Suprapubic skin (tissue), 4 donors: ENCODE results near the gene HRCT1. TPM values are rescaled to one million over a fixed set of nuclear protein-coding genes. Genes with fewer than 3 reads are reported as not detected.
"Not testable (repeated sequence)": the region's sequence is repeated elsewhere in the genome, so short reads cannot be mapped to it uniquely, and the experiment has no call there.

Experiments
- DNase-seq, 2 donors: peaks; one replicate each; pipeline ENCODE4 v3.0.0-alpha.2; 2019; ENCODE audit warnings: low spot score in 2 of 2
- H3K27ac ChIP-seq: fragments of 200-600 bp; sonication (generic); one replicate; pipeline ENCODE4 v1.5.1; 2019
- H3K27me3 ChIP-seq: fragments of 200-600 bp; sonication (generic); one replicate; pipeline ENCODE4 v1.5.1; 2019
- H3K36me3 ChIP-seq: fragments of 200-600 bp; sonication (generic); one replicate; pipeline ENCODE4 v1.5.1; 2019
- H3K4me1 ChIP-seq: fragments of 200-600 bp; sonication (generic); one replicate; pipeline ENCODE4 v1.5.1; 2019
- H3K4me3 ChIP-seq: fragments of 200-600 bp; sonication (generic); one replicate; pipeline ENCODE4 v1.5.1; 2019; ENCODE audit warnings: mild to moderate bottlenecking
- H3K9me3 ChIP-seq: fragments of 200-600 bp; sonication (generic); one replicate; pipeline ENCODE4 v1.5.1; 2019
- EP300 ChIP-seq: sonication (generic); formaldehyde crosslinking; IDR thresholded peaks from one replicate; pipeline ENCODE4 v1.6.1; 2017; ENCODE audit warnings: antibody characterized with exemption
- POLR2A ChIP-seq, 2 donors: fragments of 450-650 bp; IDR thresholded peaks; one replicate each; pipeline ENCODE4 v1.6.1; 2017; ENCODE audit warnings: antibody characterized with exemption in 2 of 2, mild to moderate bottlenecking in 2 of 2, moderate library complexity in 2 of 2
- POLR2AphosphoS5 ChIP-seq, 3 donors: sonication (generic); formaldehyde crosslinking; IDR thresholded peaks; one replicate each; pipeline ENCODE4 v1.6.1; 2017; ENCODE audit warnings: antibody characterized with exemption in 3 of 3
- WGBS: methylation state at CpG from one replicate; pipeline ENCODE4 v1.1.5; 2018; 5-methylcytosine and 5-hydroxymethylcytosine counted together
- total RNA-seq, 4 donors: library from RNA; depleted of rRNA; stranded (reverse); fragments of >200 nt; gene quantifications; one replicate each; pipeline ENCODE4 v1.1.0, GENCODE V29; 2016
- TF ChIP-seq, protein P1 (sequence below), 2 donors: fragments of 200-600 bp in 1 of 2; fragments of 450-650 bp in 1 of 2; sonication (generic) in 1 of 2; IDR thresholded peaks; one replicate each; pipeline ENCODE4 v1.5.1; 2016 to 2019; ENCODE audit warnings: antibody characterized with exemption in 2 of 2, mild to moderate bottlenecking in 1 of 2, moderate library complexity in 1 of 2

HRCT1 gene
- total RNA-seq, 4 donors from 2014 or later, result 1.2 to 5.8 (median 2.9) TPM

DNA sequence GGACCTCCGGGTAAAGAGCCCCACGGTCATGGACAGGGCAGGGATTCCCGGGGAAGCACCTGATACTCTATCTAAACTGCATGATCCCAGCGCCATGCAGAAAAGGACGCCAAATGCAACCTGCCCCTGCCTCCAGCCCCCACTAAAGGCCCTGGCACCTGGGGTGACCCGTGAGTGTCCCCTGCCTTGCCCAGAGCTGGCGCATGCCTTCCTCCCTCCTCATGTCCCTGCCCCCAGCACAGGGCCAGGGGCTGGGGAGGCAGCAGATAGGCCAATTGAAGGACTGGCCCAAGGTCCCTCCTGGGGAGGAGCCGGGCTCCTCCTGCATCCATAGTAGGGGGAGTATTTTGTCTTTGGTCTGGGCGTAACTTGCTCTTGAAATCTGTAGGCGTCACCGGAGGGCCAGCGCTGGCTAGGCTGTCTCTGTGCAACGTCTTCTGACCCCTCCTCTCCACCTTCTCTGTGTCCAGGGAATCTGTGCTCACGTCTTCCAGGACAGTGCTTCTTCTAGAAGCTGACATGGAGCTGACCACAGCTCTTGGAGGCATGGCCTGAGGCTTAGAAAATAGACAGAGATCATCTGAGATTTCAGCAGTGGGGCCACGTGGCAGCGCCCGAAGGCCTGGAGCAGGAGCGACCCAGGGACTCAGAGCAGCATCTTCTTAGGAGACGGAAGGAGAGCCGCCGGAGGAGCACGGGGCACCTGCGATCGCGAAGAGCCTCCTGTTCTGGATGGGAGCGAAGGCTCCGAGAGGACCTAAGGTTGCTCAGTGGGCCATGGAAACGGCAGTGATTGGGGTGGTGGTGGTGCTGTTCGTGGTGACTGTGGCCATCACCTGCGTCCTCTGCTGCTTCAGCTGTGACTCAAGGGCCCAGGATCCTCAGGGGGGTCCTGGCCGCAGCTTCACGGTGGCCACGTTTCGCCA is 3.9 kb downstream of the HRCT1 start:
- H3K27ac ChIP-seq, result peak overlapping the region; percentile 96
- H3K4me3 ChIP-seq, result no peak overlapping the region
- DNase-seq, result no peak
- no peaks in the 10 kb centered on the region for H3K9me3 ChIP-seq
- H3K27me3 ChIP-seq, result no peaks in the 10 kb centered on the region
- 85% methylated on average over 31 of the region's 34 CpGs for WGBS
- H3K36me3 ChIP-seq, result no peaks in the 10 kb centered on the region
- TF ChIP-seq, protein P1, sequence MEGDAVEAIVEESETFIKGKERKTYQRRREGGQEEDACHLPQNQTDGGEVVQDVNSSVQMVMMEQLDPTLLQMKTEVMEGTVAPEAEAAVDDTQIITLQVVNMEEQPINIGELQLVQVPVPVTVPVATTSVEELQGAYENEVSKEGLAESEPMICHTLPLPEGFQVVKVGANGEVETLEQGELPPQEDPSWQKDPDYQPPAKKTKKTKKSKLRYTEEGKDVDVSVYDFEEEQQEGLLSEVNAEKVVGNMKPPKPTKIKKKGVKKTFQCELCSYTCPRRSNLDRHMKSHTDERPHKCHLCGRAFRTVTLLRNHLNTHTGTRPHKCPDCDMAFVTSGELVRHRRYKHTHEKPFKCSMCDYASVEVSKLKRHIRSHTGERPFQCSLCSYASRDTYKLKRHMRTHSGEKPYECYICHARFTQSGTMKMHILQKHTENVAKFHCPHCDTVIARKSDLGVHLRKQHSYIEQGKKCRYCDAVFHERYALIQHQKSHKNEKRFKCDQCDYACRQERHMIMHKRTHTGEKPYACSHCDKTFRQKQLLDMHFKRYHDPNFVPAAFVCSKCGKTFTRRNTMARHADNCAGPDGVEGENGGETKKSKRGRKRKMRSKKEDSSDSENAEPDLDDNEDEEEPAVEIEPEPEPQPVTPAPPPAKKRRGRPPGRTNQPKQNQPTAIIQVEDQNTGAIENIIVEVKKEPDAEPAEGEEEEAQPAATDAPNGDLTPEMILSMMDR (IDR thresholded peaks at IDR 0.05), result no peak
- no peak for TF ChIP-seq POLR2AphosphoS5 (IDR thresholded peaks at IDR 0.05)
- no peak for TF ChIP-seq EP300
- no peak for TF ChIP-seq POLR2A (IDR thresholded peaks at IDR 0.05)
- H3K4me1 ChIP-seq, result peaks cover 76% of the 10 kb centered on the region

DNA sequence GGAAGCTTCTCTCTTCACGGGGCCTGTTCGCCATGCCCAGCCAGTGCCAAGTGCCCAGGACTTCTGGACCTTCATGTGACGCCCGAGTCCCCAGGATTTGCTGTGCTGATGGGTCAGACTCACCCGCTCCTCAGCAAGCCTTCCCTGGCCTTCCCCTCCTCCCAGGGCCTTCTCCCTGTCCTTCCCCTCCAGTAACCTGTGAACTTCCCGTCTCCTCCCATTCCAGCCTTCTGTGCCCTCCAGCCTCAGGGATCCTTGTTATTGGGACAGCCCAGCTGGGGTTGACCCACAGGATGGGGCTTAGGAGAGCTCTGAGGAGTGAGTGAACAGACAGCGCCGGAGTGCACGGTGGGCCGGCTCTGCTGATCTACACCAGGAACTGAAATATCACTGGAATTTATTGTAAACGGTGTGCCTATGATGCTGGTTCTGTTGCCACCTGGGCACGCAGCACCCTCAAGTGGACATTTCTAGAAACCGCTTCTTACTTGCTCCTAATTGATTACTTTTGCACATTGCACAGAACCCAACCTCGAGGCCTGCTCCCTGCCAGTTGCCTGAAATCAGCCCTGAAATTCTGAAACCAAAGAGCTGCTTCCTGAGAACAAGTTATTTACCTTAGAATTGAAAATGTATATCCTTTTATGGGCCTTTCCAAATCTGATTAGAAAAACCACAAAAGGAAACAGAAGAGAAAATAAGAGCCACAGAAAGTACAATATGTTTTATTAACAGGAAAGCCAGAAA is 4.8 kb downstream of the HRCT1 start:
- 60% methylated on average over 14 of the region's 14 CpGs for WGBS
- Histone ChIP-seq H3K4me3 (no peak overlapping the region), H3K9me3 (no peaks in the 10 kb centered on the region), H3K27ac (peak overlapping the region; percentile 40), H3K4me1 (peaks cover 72% of the 10 kb centered on the region), H3K36me3 (no peaks in the 10 kb centered on the region), H3K27me3 (no peaks in the 10 kb centered on the region)
- no peak for TF ChIP-seq POLR2A (IDR thresholded peaks at IDR 0.05)
- TF ChIP-seq, protein P1 (IDR thresholded peaks at IDR 0.05), result peak in 1 of 2 donors; percentile 25
- DNase-seq, result no peak

- no peak overlapping the region for H3K4me3 ChIP-seq
- H3K27ac ChIP-seq, result no peak overlapping the region
- H3K27me3 ChIP-seq, result no peaks in the 10 kb centered on the region
- DNase-seq, result no peak
- no peaks in the 10 kb centered on the region for H3K9me3 ChIP-seq
- WGBS, result 83% methylated on average over 10 of the region's 10 CpGs
- no peaks in the 10 kb centered on the region for H3K36me3 ChIP-seq
- TF ChIP-seq, protein P1 (IDR thresholded peaks at IDR 0.05), result no peak
- TF ChIP-seq POLR2A (IDR thresholded peaks at IDR 0.05) (no peak), EP300 (no peak), POLR2AphosphoS5 (IDR thresholded peaks at IDR 0.05) (no peak)
- peaks cover 69% of the 10 kb centered on the region for H3K4me1 ChIP-seq
Measured at GRCh38 chr9:35911690-35912089, 5.7 kb downstream of the HRCT1 start.

DNA sequence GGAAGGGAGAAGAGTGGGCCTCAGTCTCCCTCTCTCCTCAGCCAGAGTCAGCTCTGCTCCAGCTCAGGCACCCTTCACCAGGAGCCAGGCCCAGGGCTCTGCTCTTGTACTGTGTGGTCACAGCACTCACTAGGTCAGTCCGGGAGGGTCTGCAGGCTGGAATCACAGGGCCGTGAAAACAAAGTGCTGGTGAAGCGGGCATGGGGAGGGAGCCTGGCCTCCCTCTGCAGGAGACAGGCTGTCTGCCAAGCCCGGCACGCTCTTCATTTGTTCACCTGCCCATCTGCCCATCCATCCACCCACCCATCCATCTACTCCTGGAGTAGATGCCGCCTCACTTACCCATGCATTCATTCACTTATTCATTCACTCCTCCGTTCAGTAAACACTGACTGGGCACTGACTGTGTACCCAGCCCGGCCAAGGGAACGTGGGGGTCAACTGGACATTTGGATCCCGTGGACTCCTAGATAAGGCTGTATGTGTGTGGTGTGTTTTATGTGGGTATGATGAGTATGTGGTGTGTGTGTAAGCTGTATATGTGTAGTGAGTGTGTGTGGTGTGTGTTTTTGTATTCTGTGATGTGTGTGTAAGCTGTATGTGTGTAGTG is 6.9 kb downstream of the HRCT1 start:
- Histone ChIP-seq H3K27me3 (no peaks in the 10 kb centered on the region), H3K36me3 (no peaks in the 10 kb centered on the region), H3K27ac (no peak overlapping the region), H3K4me3 (no peak overlapping the region), H3K9me3 (no peaks in the 10 kb centered on the region), H3K4me1 (peaks cover 60% of the 10 kb centered on the region)
- no peak for DNase-seq
- 93% methylated on average over 10 of the region's 10 CpGs for WGBS
- no peak for TF ChIP-seq POLR2AphosphoS5 (IDR thresholded peaks at IDR 0.05)
- TF ChIP-seq POLR2A (IDR thresholded peaks at IDR 0.05), result no peak
- no peak for TF ChIP-seq EP300
- TF ChIP-seq, protein P1 (IDR thresholded peaks at IDR 0.05), result no peak

DNA sequence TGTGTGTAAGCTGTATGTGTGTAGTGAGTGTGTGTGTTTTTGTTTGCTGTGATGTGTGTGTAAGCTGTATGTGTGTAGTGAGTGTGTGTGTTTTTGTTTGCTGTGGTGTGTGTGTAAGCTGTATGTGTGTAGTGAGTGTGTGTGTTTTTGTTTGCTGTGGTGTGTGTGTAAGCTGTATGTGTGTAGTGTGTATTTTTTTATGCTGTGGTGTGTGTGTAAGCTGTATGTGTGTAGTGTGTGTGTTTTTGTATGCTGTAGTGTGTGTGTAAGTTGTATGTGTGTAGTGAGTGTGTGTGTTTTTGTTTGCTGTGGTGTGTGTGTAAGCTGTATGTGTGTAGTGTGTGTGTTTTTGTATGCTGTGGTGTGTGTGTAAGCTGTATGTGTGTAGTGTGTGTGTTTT is 7.4 kb downstream of the HRCT1 start:
- H3K27ac ChIP-seq, H3K9me3 ChIP-seq, H3K4me3 ChIP-seq, H3K27me3 ChIP-seq, H3K36me3 ChIP-seq, DNase-seq: not testable (repeated sequence)
- peaks cover 55% of the 10 kb centered on the region for H3K4me1 ChIP-seq
